Hepatocyte (in vitro differentiated cells): ENCODE measurements around the gene TTC39A. TPM values are rescaled to one million over a fixed set of nuclear protein-coding genes. Genes with fewer than 3 reads are reported as not detected.

ENCODE experiments used
- DNase-seq: peaks from one replicate; pipeline ENCODE4 v3.0.0-alpha.2; 2016; ENCODE audit warnings: low spot score
- H2AFZ ChIP-seq: fragments of 200-600 bp; sonication (generic); 2 replicates; pipeline ENCODE4 v1.6.0; 2016; ENCODE audit warnings: antibody characterized with exemption, mild to moderate bottlenecking
- H3K27ac ChIP-seq: fragments of 200-600 bp; sonication (generic); 2 replicates; pipeline ENCODE4 v1.5.1; 2016; ENCODE audit warnings: mild to moderate bottlenecking
- H3K27me3 ChIP-seq: fragments of 200-600 bp; sonication (generic); 2 replicates; pipeline ENCODE4 v1.6.1; 2016
- H3K36me3 ChIP-seq: fragments of 200-600 bp; sonication (generic); replicated peaks from 2 replicates; pipeline ENCODE4 v1.5.1; 2016; ENCODE audit warnings: low read depth; ENCODE audit not compliant: insufficient read depth
- H3K4me1 ChIP-seq: fragments of 200-600 bp; sonication (generic); 2 replicates; pipeline ENCODE4 v1.5.1; 2016; ENCODE audit warnings: mild to moderate bottlenecking, moderate library complexity; ENCODE audit not compliant: insufficient read depth
- H3K4me2 ChIP-seq: fragments of 200-600 bp; sonication (generic); 2 replicates; pipeline ENCODE4 v1.6.0; 2016
- H3K4me3 ChIP-seq: fragments of 200-600 bp; sonication (generic); 2 replicates; pipeline ENCODE4 v1.5.1; 2016; ENCODE audit warnings: mild to moderate bottlenecking
- H3K79me2 ChIP-seq: fragments of 200-600 bp; sonication (generic); 2 replicates; pipeline ENCODE4 v1.6.0; 2017; ENCODE audit warnings: mild to moderate bottlenecking
- H3K9me2 ChIP-seq: fragments of 200-600 bp; sonication (generic); replicated peaks from 2 replicates; pipeline ENCODE4 v1.6.0; 2017; ENCODE audit warnings: mild to moderate bottlenecking; ENCODE audit not compliant: insufficient read depth
- H3K9me3 ChIP-seq: fragments of 200-600 bp; sonication (generic); 2 replicates; pipeline ENCODE4 v1.5.1; 2016; ENCODE audit warnings: low read depth, mild to moderate bottlenecking
- H4K20me1 ChIP-seq: fragments of 200-600 bp; sonication (generic); 2 replicates; pipeline ENCODE4 v1.6.0; 2016; ENCODE audit warnings: mild to moderate bottlenecking; ENCODE audit not compliant: insufficient read depth, poor library complexity, severe bottlenecking
- CTCF ChIP-seq: fragments of 200-600 bp; sonication (generic); IDR thresholded peaks from 2 replicates; pipeline ENCODE4 v1.5.1; 2016; ENCODE audit warnings: antibody characterized with exemption, mild to moderate bottlenecking; ENCODE audit not compliant: poor library complexity
- EZH2 ChIP-seq: fragments of 200-600 bp; sonication (generic); IDR thresholded peaks from 2 replicates; pipeline ENCODE4 v1.6.1; 2016; ENCODE audit warnings: antibody characterized with exemption, mild to moderate bottlenecking, borderline replicate concordance
- EZH2phosphoT487 ChIP-seq: fragments of 200-600 bp; sonication (generic); IDR thresholded peaks from one replicate; pipeline ENCODE4 v1.6.1; 2018; ENCODE audit warnings: antibody characterized with exemption, mild to moderate bottlenecking, low read depth, moderate library complexity; ENCODE audit not compliant: unreplicated experiment, severe bottlenecking
- WGBS: methylation state at CpG from one replicate; pipeline ENCODE4 v1.1.6; 2016; ENCODE audit warnings: low lambda C conversion rate; ENCODE audit errors: missing lambda C conversion rate; 5-methylcytosine and 5-hydroxymethylcytosine counted together
- polyA plus RNA-seq: library from polyadenylated mRNA; unstranded; fragments of >200 nt; fragmentation: Nextera tagmentation; extraction: Ambion mirVana; gene quantifications from 2 replicates; pipeline ENCODE4 v1.2.1, GENCODE V29; 2016
- total RNA-seq: library from RNA; depleted of rRNA; stranded (reverse); fragments of >200 nt; gene quantifications from 2 replicates; pipeline ENCODE4 v1.2.3, GENCODE V29; 2014

TTC39A gene
- total and polyA plus RNA-seq, 2 experiments from 2014 or later, result 20.5 to 35.1 TPM

GRCh38 chr1:51308636-51309035 is 21.7 kb downstream of the TTC39A start:
- Histone ChIP-seq H4K20me1 (no peaks in the 10 kb centered on the region), H3K4me2 (no peak overlapping the region), H3K36me3 (no peaks in the 10 kb centered on the region), H3K27ac (no peak overlapping the region), H3K9me3 (no peaks in the 10 kb centered on the region), H3K4me1 (peaks cover 5% of the 10 kb centered on the region), H3K27me3 (no peaks in the 10 kb centered on the region), H3K9me2 (no peaks in the 10 kb centered on the region), H2AFZ (no peak overlapping the region), H3K79me2 (no peaks in the 10 kb centered on the region), H3K4me3 (no peak overlapping the region)
- 91% methylated on average over 6 of the region's 6 CpGs for WGBS
- no peak for DNase-seq
- TF ChIP-seq EZH2 (no peak), CTCF (no peak), EZH2phosphoT487 (no peak)

GRCh38 chr1:51306950-51307349 is 23.4 kb downstream of the TTC39A start:
- H3K27ac ChIP-seq, result no peak overlapping the region
- H3K4me3 ChIP-seq, result no peak overlapping the region
- no peak overlapping the region for H3K4me2 ChIP-seq
- no peaks in the 10 kb centered on the region for H3K27me3 ChIP-seq
- H3K79me2 ChIP-seq, result no peaks in the 10 kb centered on the region
- H2AFZ ChIP-seq, result no peak overlapping the region
- TF ChIP-seq CTCF, result no peak
- H3K9me2 ChIP-seq, result no peaks in the 10 kb centered on the region
- WGBS, result 96% methylated on average over 5 of the region's 5 CpGs
- H4K20me1 ChIP-seq, result no peaks in the 10 kb centered on the region
- no peaks in the 10 kb centered on the region for H3K4me1 ChIP-seq
- DNase-seq, result no peak
- no peaks in the 10 kb centered on the region for H3K9me3 ChIP-seq
- H3K36me3 ChIP-seq, result no peaks in the 10 kb centered on the region

- no peak for TF ChIP-seq CTCF
- no peak for TF ChIP-seq EZH2phosphoT487
- TF ChIP-seq EZH2, result no peak
- Histone ChIP-seq H3K27ac (peak overlapping the region; percentile 42), H3K4me2 (no peak overlapping the region), H3K9me3 (no peaks in the 10 kb centered on the region), H2AFZ (no peak overlapping the region), H3K4me1 (no peaks in the 10 kb centered on the region), H3K79me2 (no peaks in the 10 kb centered on the region), H3K27me3 (no peaks in the 10 kb centered on the region), H3K4me3 (no peak overlapping the region), H3K9me2 (no peaks in the 10 kb centered on the region), H4K20me1 (no peaks in the 10 kb centered on the region), H3K36me3 (no peaks in the 10 kb centered on the region)
- 74% methylated on average over 4 of the region's 4 CpGs for WGBS
- peak; percentile 53 for DNase-seq
Measured at GRCh38 chr1:51305371-51305823, 25.0 kb downstream of the TTC39A start.

- H3K27ac ChIP-seq, result no peak overlapping the region
- no peak for DNase-seq
Measured at GRCh38 chr1:51304360-51304759, 26.0 kb downstream of the TTC39A start.

More at GRCh38 chr1:51304360-51304759, 26.0 kb downstream of the TTC39A start:
- H3K36me3 ChIP-seq, result no peaks in the 10 kb centered on the region
- TF ChIP-seq EZH2phosphoT487, result no peak
- TF ChIP-seq EZH2, result no peak
- TF ChIP-seq CTCF, result no peak
- 55% methylated on average over 1 of the region's 1 CpG for WGBS
- no peaks in the 10 kb centered on the region for H3K9me3 ChIP-seq
- no peaks in the 10 kb centered on the region for H4K20me1 ChIP-seq
- H3K4me1 ChIP-seq, result no peaks in the 10 kb centered on the region
- no peak overlapping the region for H3K4me3 ChIP-seq
- no peaks in the 10 kb centered on the region for H3K79me2 ChIP-seq
- no peaks in the 10 kb centered on the region for H3K9me2 ChIP-seq
- no peaks in the 10 kb centered on the region for H3K27me3 ChIP-seq
- no peak overlapping the region for H2AFZ ChIP-seq
- no peak overlapping the region for H3K4me2 ChIP-seq
